Endothelial cell of umbilical vein (primary cell): ENCODE data around the gene REC8. TPM values are rescaled to one million over a fixed set of nuclear protein-coding genes. Genes with fewer than 3 reads are reported as not detected.

ENCODE experiments used
- BruUV-seq: library from RNA; stranded (reverse); fragments of 400-500 nt; replicated peaks from 2 replicates; lab custom pipeline; 2021; lab: Mats Ljungman, UMichigan
- CTCF ChIA-PET: fragments of 300-600, 350-600 bp; sonication (Branson Sonifier 250); formaldehyde crosslinking; loops from one replicate; lab custom pipeline; 2021; ENCODE audit warnings: antibody characterized with exemption, inconsistent platforms; lab: Charles Lee
- POLR2A ChIA-PET: fragments of 300-600, 350-600 bp; sonication (Branson Sonifier 250); formaldehyde crosslinking; loops from one replicate; lab custom pipeline; 2021; ENCODE audit warnings: antibody characterized with exemption, inconsistent platforms; lab: Charles Lee
- DNase-seq: peaks from one replicate; pipeline ENCODE4 v3.0.0-alpha.2; 2011; ENCODE audit warnings: low read depth, low spot score
- FAIRE-seq: peaks from 2 replicates; lab custom pipeline; 2011; peaks lifted over from hg19 to GRCh38; lab: Jason Lieb, UNC
- H2AFZ ChIP-seq: 2 replicates; pipeline ENCODE4 v1.6.0; 2012; ENCODE audit warnings: low read depth, low read length, control low read depth, inconsistent platforms
- H3K27ac ChIP-seq: 2 replicates; pipeline ENCODE4 v1.5.1; 2011; ENCODE audit warnings: low read depth, mild to moderate bottlenecking, control low read depth, low read length, moderate library complexity; ENCODE audit not compliant: insufficient read depth
- H3K27me3 ChIP-seq, 2 experiments: 2 replicates each; pipeline versions ENCODE4 v1.6.0 to v1.6.1; 2011; ENCODE audit warnings: low read length in 2 of 2, mixed read lengths in 1 of 2; ENCODE audit not compliant: control insufficient read depth in 2 of 2, insufficient read depth in 2 of 2
- H3K36me3 ChIP-seq, 2 experiments: 2 replicates in 1 of 2; 3 replicates in 1 of 2; pipeline ENCODE4 v1.5.1; 2011; ENCODE audit warnings: low read length in 2 of 2, mild to moderate bottlenecking in 1 of 2, moderate library complexity in 1 of 2; ENCODE audit not compliant: control insufficient read depth in 2 of 2, insufficient read depth in 2 of 2; ENCODE audit errors: extremely low read depth in 1 of 2
- H3K4me1 ChIP-seq: 3 replicates; pipeline ENCODE4 v1.5.1; 2011; ENCODE audit warnings: mild to moderate bottlenecking, low read length; ENCODE audit not compliant: control insufficient read depth, insufficient read depth; ENCODE audit errors: extremely low read depth
- H3K4me2 ChIP-seq: 2 replicates; pipeline ENCODE4 v1.6.1; 2011; ENCODE audit warnings: low read length, control low read depth, mixed read lengths; ENCODE audit not compliant: insufficient read depth
- H3K4me3 ChIP-seq, 3 experiments: fragments of 200-600 bp in 1 of 3; sonication (generic), shearing (Covaris generic) in 1 of 3; replicated peaks in 1 of 3; 2 replicates each; pipeline ENCODE4 v1.5.1; 2011 to 2016; ENCODE audit warnings: control low read depth in 3 of 3, low read length in 3 of 3, mild to moderate bottlenecking in 2 of 3, inconsistent platforms in 1 of 3, low read depth in 1 of 3, moderate library complexity in 1 of 3; ENCODE audit not compliant: insufficient read depth in 1 of 3
- H3K79me2 ChIP-seq: 2 replicates; pipeline ENCODE4 v1.6.0; 2012; ENCODE audit warnings: low read length, inconsistent platforms; ENCODE audit not compliant: control insufficient read depth, insufficient read depth
- H3K9ac ChIP-seq: replicated peaks from 2 replicates; pipeline ENCODE3; 2011; ENCODE audit warnings: low read length, control low read depth; ENCODE audit not compliant: insufficient read depth; ENCODE audit errors: extremely low read depth
- H3K9me1 ChIP-seq: replicated peaks from 3 replicates; pipeline ENCODE4 v1.6.0; 2011; ENCODE audit warnings: mild to moderate bottlenecking, low read length; ENCODE audit not compliant: control insufficient read depth, insufficient read depth; ENCODE audit errors: extremely low read depth
- H3K9me3 ChIP-seq: replicated peaks from 2 replicates; pipeline ENCODE4 v1.5.1; 2012; ENCODE audit warnings: low read length, inconsistent platforms; ENCODE audit not compliant: control insufficient read depth, insufficient read depth
- H4K20me1 ChIP-seq: replicated peaks from 2 replicates; pipeline ENCODE3; 2011; ENCODE audit warnings: mild to moderate bottlenecking, low read length; ENCODE audit not compliant: control insufficient read depth, insufficient read depth; ENCODE audit errors: extremely low read depth
- CTCF ChIP-seq, 2 donors: IDR thresholded peaks; 1 replicate in 1 of 2; 2 replicates in 1 of 2; pipeline ENCODE4 v1.5.1; 2011; ENCODE audit warnings: low read length in 2 of 2, mild to moderate bottlenecking in 2 of 2, moderate library complexity in 2 of 2, control low read depth in 1 of 2, inconsistent platforms in 1 of 2, low read depth in 1 of 2; ENCODE audit not compliant: insufficient read depth in 1 of 2; ENCODE audit errors: extremely low read depth in 1 of 2
- EZH2 ChIP-seq: IDR thresholded peaks from 2 replicates; pipeline ENCODE4 v1.6.1; 2012; ENCODE audit warnings: borderline replicate concordance, low read depth, mild to moderate bottlenecking, moderate library complexity, low read length, inconsistent platforms; ENCODE audit not compliant: severe bottlenecking
- FOS ChIP-seq: IDR thresholded peaks from 2 replicates; pipeline ENCODE4 v1.6.1; 2011; ENCODE audit warnings: mild to moderate bottlenecking, low read length, moderate library complexity, borderline replicate concordance; ENCODE audit not compliant: insufficient read depth
- GATA2 ChIP-seq: IDR thresholded peaks from 2 replicates; pipeline ENCODE4 v1.7.0; 2011; ENCODE audit warnings: low read depth, mild to moderate bottlenecking, moderate library complexity, mixed read lengths, low read length; ENCODE audit not compliant: insufficient read length, insufficient read depth
- JUN ChIP-seq: IDR thresholded peaks from 2 replicates; pipeline ENCODE4 v1.6.1; 2011; ENCODE audit warnings: borderline replicate concordance, low read depth; ENCODE audit not compliant: insufficient read length, insufficient read depth
- MAX ChIP-seq: IDR thresholded peaks from 2 replicates; pipeline ENCODE4 v1.6.1; 2011; ENCODE audit not compliant: insufficient read depth, insufficient read length
- MYC ChIP-seq: IDR thresholded peaks from one replicate; pipeline ENCODE4 v1.6.1; 2011; ENCODE audit warnings: mild to moderate bottlenecking, low read depth, low read length
- POLR2A ChIP-seq: IDR thresholded peaks from 2 replicates; pipeline ENCODE4 v1.6.1; 2012; ENCODE audit warnings: low read depth, mild to moderate bottlenecking, control low read depth, low read length
- POLR2AphosphoS5 ChIP-seq: IDR thresholded peaks from 2 replicates; pipeline ENCODE4 v1.6.1; 2012; ENCODE audit warnings: low read depth, mild to moderate bottlenecking, control low read depth, low read length, moderate library complexity; ENCODE audit not compliant: insufficient read depth
- dilution Hi-C: fragments of 300-500 bp; cut with MboI; formaldehyde crosslinking; loops from one replicate; pipeline ENCODE4 v1.15.0; 2019; ENCODE audit warnings: low sequenced_read_pairs; ENCODE audit not compliant: extremely low pct_ligation_motif_present
- intact Hi-C: fragments of 100-400 bp; cut with micrococcal nuclease; formaldehyde crosslinking; loops from one replicate; pipeline ENCODE4 v1.10.0; 2022
- polyA plus RNA-seq, 4 experiments: library from polyadenylated mRNA; depleted of rRNA in 3 of 4; stranded (reverse) in 3 of 4; unstranded in 1 of 4; fragments of >200 nt; gene quantifications; 2 replicates each; pipeline versions ENCODE4 v1.2.1 to v1.2.3, GENCODE V29; 2011 to 2012; ENCODE audit warnings: missing spikeins in 1 of 4
- total RNA-seq: library from RNA; stranded (reverse); gene quantifications from 2 replicates; pipeline ENCODE4 v1.2.3, GENCODE V29; 2021

REC8 gene
- total and polyA plus RNA-seq, 2 donors (not counting 3 experiments of a cell fraction or from before 2014, with no cell fraction given), result 12.5 to 33.6 TPM

- H2AFZ ChIP-seq, result no peak overlapping the region
- no peak overlapping the region for H3K4me3 ChIP-seq
- FAIRE-seq (no peak), DNase-seq (no peak)
- no peak overlapping the region for H3K9ac ChIP-seq
- no peaks in the 10 kb centered on the region for H4K20me1 ChIP-seq
- H3K4me2 ChIP-seq, result no peak overlapping the region
- no peaks in the 10 kb centered on the region for H3K9me1 ChIP-seq
- TF ChIP-seq MYC, result no peak
- TF ChIP-seq FOS, result no peak
- TF ChIP-seq JUN, result no peak
- TF ChIP-seq POLR2A, result no peak
- no peaks in the 10 kb centered on the region for H3K27me3 ChIP-seq
- POLR2A ChIA-PET, result no interaction called here
- CTCF ChIA-PET, result interaction anchor here (1.1 to 1.2 kb wide), 2 partner anchors 9 to 10 kb away, joined by 3 to 4 read pairs; no protein-coding TSS in a partner anchor
- no peaks in the 10 kb centered on the region for H3K9me3 ChIP-seq
- H3K79me2 ChIP-seq, result no peaks in the 10 kb centered on the region
- no peak overlapping the region for H3K27ac ChIP-seq
- intact Hi-C loops, result no loop called here
- H3K36me3 ChIP-seq, result peaks cover 0 to 20% of the 10 kb centered on the region in 2 experiments
- peaks cover under 1% of the 10 kb centered on the region for H3K4me1 ChIP-seq
- dilution Hi-C loops, result no loop called here
- no TSS peak for BruUV-seq
These were observed 5.4 kb downstream of the REC8 start for GRCh38 chr14:24177041-24177825.

GRCh38 chr14:24177891-24178290 lies 6.0 kb downstream of the REC8 start:
- Histone ChIP-seq H3K4me1 (no peaks in the 10 kb centered on the region), H3K79me2 (no peaks in the 10 kb centered on the region), H2AFZ (no peak overlapping the region), H3K4me3 (no peak overlapping the region), H3K9me3 (no peaks in the 10 kb centered on the region), H4K20me1 (no peaks in the 10 kb centered on the region), H3K27ac (no peak overlapping the region), H3K27me3 (no peaks in the 10 kb centered on the region), H3K36me3 (peaks cover 0 to 24% of the 10 kb centered on the region in 2 experiments), H3K9me1 (no peaks in the 10 kb centered on the region), H3K4me2 (no peak overlapping the region), H3K9ac (no peak overlapping the region)
- CTCF ChIA-PET, result interaction anchor here (1.1 to 1.2 kb wide), 2 partner anchors 8 to 11 kb away, joined by 3 to 4 read pairs; no protein-coding TSS in a partner anchor
- no TSS peak for BruUV-seq
- POLR2A ChIA-PET, result no interaction called here
- DNase-seq, result no peak
- FAIRE-seq, result no peak
- TF ChIP-seq CTCF (IDR thresholded peaks at IDR 0.05; ENCODE audit: extremely low read depth in 1 of 2, insufficient read depth in 1 of 2, low read depth in 1 of 2, low read length in 2 of 2) (no peak), MAX (no peak), FOS (no peak), GATA2 (no peak), JUN (no peak), POLR2AphosphoS5 (no peak), MYC (no peak), EZH2 (no peak), POLR2A (no peak)
- dilution Hi-C loops (no loop called here), intact Hi-C loops (no loop called here)
